HG02571 (cell line): Measurements from ENCODE around the gene HTR2B.
"Not testable (repeated sequence)": the region's sequence is repeated elsewhere in the genome, so short reads cannot be mapped to it uniquely, and the experiment has no call there.

Source experiments
- ATAC-seq: cut with Tn5 transposase; IDR thresholded peaks from one replicate; pipeline ENCODE4 v1.9.1; 2021; ENCODE audit warnings: mild to moderate bottlenecking, moderate library complexity; ENCODE audit not compliant: unreplicated experiment

The HTR2B gene

GRCh38 chr2:231099918-231100317, 24.9 kb downstream of the HTR2B start:
- no peak for ATAC-seq

DNA sequence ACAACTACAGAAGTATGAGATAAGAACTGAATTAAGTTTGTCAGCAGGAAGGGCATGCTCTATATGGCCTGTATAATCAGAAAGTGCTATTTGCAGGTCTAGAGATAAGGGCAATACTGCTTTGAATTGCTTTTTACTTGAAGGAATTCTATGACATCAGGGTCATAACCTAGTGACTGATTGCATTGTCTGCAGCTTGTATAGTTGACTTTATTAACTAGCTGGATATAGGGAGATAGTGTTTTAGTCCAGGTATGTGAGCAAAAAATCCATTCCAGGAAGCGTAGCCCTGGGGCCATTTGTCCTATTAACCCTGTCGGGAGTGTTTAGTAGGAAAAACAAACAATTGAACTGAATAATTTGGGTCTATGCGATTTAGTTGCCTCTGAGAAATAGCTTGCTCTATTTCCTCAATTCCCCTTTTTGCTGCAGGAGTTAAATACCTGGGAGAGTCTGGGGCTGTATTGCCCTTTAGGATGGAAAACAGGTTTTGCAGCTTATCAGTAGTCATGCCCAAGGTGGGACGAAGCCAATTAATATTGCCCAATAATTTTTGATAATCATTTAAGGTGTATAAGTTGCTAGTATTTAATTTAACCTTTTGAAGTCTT, 30.0 kb downstream of the HTR2B start:
- no peak for ATAC-seq

GRCh38 chr2:231093933-231094332, 30.9 kb downstream of the HTR2B start:
- no peak for ATAC-seq

DNA sequence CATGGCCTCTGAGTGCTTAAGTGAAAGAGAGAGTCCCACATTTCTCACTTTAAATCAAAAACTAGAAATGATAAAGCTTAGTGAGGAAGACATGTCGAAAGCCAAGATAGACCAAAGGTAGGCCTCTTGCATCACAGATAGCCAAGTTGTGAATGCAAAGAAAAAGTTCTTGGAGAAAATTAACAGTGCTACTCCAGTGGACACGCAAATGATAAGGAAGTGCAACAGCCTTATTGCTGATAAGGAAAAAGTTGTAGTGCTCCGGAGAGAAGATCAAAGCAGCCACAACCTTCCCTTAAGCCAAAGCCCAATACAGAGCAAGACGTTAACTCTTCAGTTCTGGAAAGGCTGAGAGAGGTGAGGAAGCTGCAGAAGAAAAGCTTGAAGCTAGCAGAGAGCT, 36.1 kb downstream of the HTR2B start:
- no peak for ATAC-seq

- no peak for ATAC-seq
These were observed 40.3 kb downstream of the HTR2B start for GRCh38 chr2:231084565-231084964.

DNA sequence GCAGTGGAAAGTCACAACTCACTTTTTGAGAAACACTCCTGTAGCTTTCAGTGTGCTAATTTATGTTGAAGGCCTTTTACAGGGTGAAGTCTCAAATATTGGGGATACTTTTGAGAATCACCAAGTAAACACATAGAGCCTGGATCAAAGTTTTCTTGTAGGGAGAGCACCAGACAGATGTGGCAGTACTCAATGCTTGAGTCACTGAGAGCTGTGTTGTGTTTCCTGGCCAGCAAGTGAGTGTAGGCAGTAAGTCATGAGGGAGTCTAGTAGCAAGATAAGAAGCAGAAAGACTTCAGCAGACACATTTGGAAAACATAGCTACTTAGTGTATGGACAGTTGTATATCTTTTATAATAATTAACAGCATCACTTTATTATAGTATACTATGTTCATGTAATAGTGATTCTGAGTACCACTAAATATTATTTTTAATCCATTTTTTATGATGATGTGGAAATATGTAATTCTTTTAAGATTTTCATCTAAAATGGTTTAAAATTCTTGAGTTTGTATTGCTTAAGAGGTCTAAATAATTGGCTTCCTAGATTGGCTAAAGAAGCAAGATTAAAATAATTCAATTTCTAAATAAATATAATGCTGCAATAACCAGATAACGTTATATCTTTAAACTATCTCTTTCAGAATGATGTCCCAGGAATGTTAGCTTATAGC, 55.3 kb downstream of the HTR2B start:
- ATAC-seq = no peak

GRCh38 chr2:231068525-231069222, 56.2 kb downstream of the HTR2B start:
- no peak for ATAC-seq

- not testable (repeated sequence) for ATAC-seq
These were observed 57.3 kb downstream of the HTR2B start for GRCh38 chr2:231067531-231067930.

DNA sequence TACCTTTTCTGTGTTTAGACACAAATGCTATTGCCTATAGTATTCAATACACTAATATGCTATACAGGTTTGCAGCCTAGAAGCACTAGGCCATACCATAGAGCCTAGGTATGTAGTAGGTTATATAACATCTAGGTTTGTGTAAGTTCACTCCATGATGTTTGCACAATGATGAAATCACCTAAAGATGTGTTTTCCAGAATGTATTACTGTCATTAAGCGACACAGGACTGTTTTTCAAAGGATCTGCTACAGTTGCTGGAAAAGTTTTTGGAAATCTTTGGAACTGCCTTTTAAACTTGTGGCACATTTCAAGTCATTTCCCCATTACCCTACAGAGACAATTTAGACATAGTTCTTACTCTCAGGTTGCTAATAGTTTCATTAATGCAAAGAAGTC, 58.9 kb downstream of the HTR2B start:
- no peak for ATAC-seq

GRCh38 chr2:231063347-231063746, 61.5 kb downstream of the HTR2B start:
- no peak for ATAC-seq

- ATAC-seq = no peak
These were observed 62.1 kb downstream of the HTR2B start for GRCh38 chr2:231062776-231063175.

DNA sequence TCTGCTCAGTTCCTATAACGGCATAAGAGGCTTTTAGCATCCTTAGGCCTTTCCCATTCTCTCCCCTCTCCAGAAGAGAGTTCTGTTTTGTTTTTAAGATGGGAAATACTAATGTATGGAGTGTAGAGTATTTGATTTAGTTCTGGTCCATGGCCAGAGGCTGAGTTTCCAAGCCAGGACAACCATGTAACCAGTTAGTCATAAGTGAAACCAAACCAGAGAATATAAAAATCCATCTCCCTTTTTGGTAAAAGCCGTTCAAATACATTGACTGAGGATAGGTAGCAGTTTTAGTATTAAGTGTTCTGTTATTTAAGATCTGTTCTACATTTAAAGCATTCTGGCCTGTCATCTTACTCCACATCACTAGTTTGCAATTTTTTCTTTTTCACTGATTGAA, 65.1 kb downstream of the HTR2B start:
- no peak for ATAC-seq

GRCh38 chr2:231058761-231059550, 65.9 kb downstream of the HTR2B start:
- no peak for ATAC-seq
